IMR-90 (cell line): ENCODE results near the gene DMD. TPM values are rescaled to one million over a fixed set of nuclear protein-coding genes. Genes with fewer than 3 reads are reported as not detected.

Experiments
- ATAC-seq: fragments of 200-7000 bp; cut with Tn5 transposase; 2 replicates; pipeline ENCODE4 v1.9.1; 2020; ENCODE audit warnings: low read depth, mild to moderate bottlenecking, moderate library complexity
- BruUV-seq: library from RNA; stranded (reverse); fragments of 400-500 nt; replicated peaks from 2 replicates; lab custom pipeline; 2021; lab: Mats Ljungman, UMichigan
- CTCF ChIA-PET: fragments of 300-600 bp; formaldehyde crosslinking; extraction: SDS; loops from one replicate; lab custom pipeline; 2021; ENCODE audit warnings: antibody characterized with exemption; lab: Yijun Ruan, JAX
- POLR2A ChIA-PET: fragments of 300-600 bp; sonication (Branson Sonifier 250); formaldehyde crosslinking; loops from one replicate; lab custom pipeline; 2022; ENCODE audit warnings: antibody characterized with exemption; ENCODE audit not compliant: unreplicated experiment; lab: Charles Lee
- DNase-seq: peaks from one replicate; pipeline ENCODE4 v3.0.0; 2013
- H2AFZ ChIP-seq: replicated peaks from 2 replicates; pipeline ENCODE3; 2013; ENCODE audit warnings: low read length, mild to moderate bottlenecking; ENCODE audit not compliant: poor library complexity
- H2AK5ac ChIP-seq: 2 replicates; pipeline ENCODE4 v1.6.1; 2013; ENCODE audit warnings: low read depth, low read length, inconsistent platforms
- H2AK9ac ChIP-seq: replicated peaks from 2 replicates; pipeline ENCODE3; 2013; ENCODE audit warnings: mild to moderate bottlenecking, low read depth, low read length, moderate library complexity; ENCODE audit not compliant: poor library complexity
- H2BK120ac ChIP-seq: 2 replicates; pipeline ENCODE4 v1.6.1; 2013; ENCODE audit warnings: low read depth, low read length, inconsistent platforms
- H2BK15ac ChIP-seq: 3 replicates; pipeline ENCODE4 v1.6.1; 2013; ENCODE audit warnings: low read depth, low read length, inconsistent platforms
- H2BK20ac ChIP-seq: 2 replicates; pipeline ENCODE4 v1.6.1; 2013; ENCODE audit warnings: low read depth, mild to moderate bottlenecking, inconsistent platforms, low read length, moderate library complexity
- H2BK5ac ChIP-seq: 2 replicates; pipeline ENCODE4 v1.6.1; 2013; ENCODE audit warnings: mild to moderate bottlenecking, low read depth, low read length, inconsistent platforms; ENCODE audit not compliant: poor library complexity, severe bottlenecking
- H3K14ac ChIP-seq: replicated peaks from 2 replicates; pipeline ENCODE4 v1.6.1; 2013; ENCODE audit warnings: low read depth, low read length, inconsistent platforms
- H3K18ac ChIP-seq: 2 replicates; pipeline ENCODE4 v1.6.1; 2013; ENCODE audit warnings: low read depth, low read length, control low read depth
- H3K23ac ChIP-seq: 2 replicates; pipeline ENCODE4 v1.6.1; 2013; ENCODE audit warnings: low read depth, low read length, inconsistent platforms
- H3K27ac ChIP-seq: 2 replicates; pipeline ENCODE4 v1.5.1; 2013; ENCODE audit warnings: mild to moderate bottlenecking, control low read depth, low read length; ENCODE audit not compliant: insufficient read depth
- H3K27me3 ChIP-seq: 2 replicates; pipeline ENCODE4 v1.6.1; 2013; ENCODE audit warnings: low read length; ENCODE audit not compliant: control insufficient read depth, insufficient read depth
- H3K36me3 ChIP-seq: 2 replicates; pipeline ENCODE4 v1.6.1; 2013; ENCODE audit warnings: low read length, mixed read lengths; ENCODE audit not compliant: control insufficient read depth, insufficient read depth
- H3K4ac ChIP-seq: 2 replicates; pipeline ENCODE4 v1.6.1; 2013; ENCODE audit warnings: low read depth, low read length, inconsistent platforms
- H3K4me1 ChIP-seq: 2 replicates; pipeline ENCODE4 v1.6.1; 2013; ENCODE audit warnings: low read length, mixed read lengths; ENCODE audit not compliant: control insufficient read depth, insufficient read depth
- H3K4me2 ChIP-seq: 2 replicates; pipeline ENCODE4 v1.6.1; 2013; ENCODE audit warnings: low read depth, mild to moderate bottlenecking, control low read depth, low read length, moderate library complexity
- H3K4me3 ChIP-seq: 2 replicates; pipeline ENCODE4 v1.5.1; 2013; ENCODE audit warnings: low read depth, mild to moderate bottlenecking, control low read depth, low read length, moderate library complexity; ENCODE audit not compliant: insufficient read depth
- H3K56ac ChIP-seq: 2 replicates; pipeline ENCODE4 v1.6.1; 2013; ENCODE audit warnings: low read length, inconsistent platforms; ENCODE audit not compliant: insufficient read depth; ENCODE audit errors: extremely low read depth
- H3K79me1 ChIP-seq, 2 experiments: 2 replicates each; pipeline ENCODE4 v1.6.1; 2013; ENCODE audit warnings: low read length in 2 of 2, inconsistent platforms in 1 of 2, low read depth in 1 of 2
- H3K9ac ChIP-seq: 2 replicates; pipeline ENCODE4 v1.6.1; 2013; ENCODE audit warnings: low read depth, low read length, control low read depth
- H3K9me1 ChIP-seq: 2 replicates; pipeline ENCODE4 v1.6.1; 2013; ENCODE audit warnings: low read length, inconsistent platforms; ENCODE audit not compliant: insufficient read depth
- H3K9me3 ChIP-seq: 2 replicates; pipeline ENCODE4 v1.6.1; 2013; ENCODE audit warnings: low read length; ENCODE audit not compliant: control insufficient read depth, insufficient read depth
- H4K20me1 ChIP-seq: 2 replicates; pipeline ENCODE4 v1.6.1; 2013; ENCODE audit warnings: low read length, inconsistent platforms; ENCODE audit not compliant: insufficient read depth
- H4K5ac ChIP-seq: 2 replicates; pipeline ENCODE4 v1.6.1; 2013; ENCODE audit warnings: mild to moderate bottlenecking, low read depth, low read length, control low read depth
- H4K8ac ChIP-seq, 2 experiments: 2 replicates each; pipeline ENCODE4 v1.6.1; 2013; ENCODE audit warnings: low read depth in 2 of 2, low read length in 2 of 2, control low read depth in 1 of 2, inconsistent platforms in 1 of 2
- H4K91ac ChIP-seq: 2 replicates; pipeline ENCODE4 v1.6.1; 2013; ENCODE audit warnings: low read depth, low read length, inconsistent platforms; ENCODE audit not compliant: insufficient read depth
- CHD1 ChIP-seq: IDR thresholded peaks from 2 replicates; pipeline ENCODE4 v1.6.1; 2012; ENCODE audit warnings: low read depth, low read length, improper control_type of control experiment
- CTCF ChIP-seq: conservative IDR thresholded peaks from 2 replicates; pipeline ENCODE4 v1.5.1; 2012; ENCODE audit warnings: mild to moderate bottlenecking, low read depth, low read length, improper control_type of control experiment
- FOS ChIP-seq: fragments of 150-350 bp; IDR thresholded peaks from 2 replicates; pipeline ENCODE4 v1.6.1; 2016; ENCODE audit warnings: low read depth, low read length
- MAFK ChIP-seq: IDR thresholded peaks from 2 replicates; pipeline ENCODE4 v1.6.1; 2012; ENCODE audit warnings: low read depth, low read length, improper control_type of control experiment
- MXI1 ChIP-seq: IDR thresholded peaks from 2 replicates; pipeline ENCODE4 v1.6.1; 2012; ENCODE audit warnings: low read depth, mild to moderate bottlenecking, low read length, moderate library complexity, borderline replicate concordance
- NFE2L2 ChIP-seq: fragments of 150-350 bp; IDR thresholded peaks from 2 replicates; pipeline ENCODE4 v1.6.1; 2016; ENCODE audit warnings: low read depth, mild to moderate bottlenecking, low read length
- RAD21 ChIP-seq: IDR thresholded peaks from 2 replicates; pipeline ENCODE4 v1.6.1; 2012; ENCODE audit warnings: low read length, improper control_type of control experiment
- RCOR1 ChIP-seq: IDR thresholded peaks from 2 replicates; pipeline ENCODE4 v1.6.1; 2012; ENCODE audit warnings: mild to moderate bottlenecking, low read length, improper control_type of control experiment; ENCODE audit not compliant: insufficient replicate concordance
- USF2 ChIP-seq: fragments of 150-350 bp; IDR thresholded peaks from 2 replicates; pipeline ENCODE4 v1.6.1; 2017; ENCODE audit warnings: mild to moderate bottlenecking, antibody characterized with exemption, low read length, low read depth
- WGBS, 2 experiments: methylation state at CpG; one replicate each; pipeline versions ENCODE4 v1.1.5 to v1.1.7; 2013; ENCODE audit warnings: missing lambda C conversion rate in 2 of 2; ENCODE audit not compliant: insufficient read length in 1 of 2; ENCODE audit errors: extremely low coverage in 2 of 2; 5-methylcytosine and 5-hydroxymethylcytosine counted together
- dilution Hi-C: fragments of 300-500 bp; cut with HindIII; formaldehyde crosslinking; loops from one replicate; pipeline ENCODE4 v1.14.3; 2018; ENCODE audit warnings: low sequenced_read_pairs; ENCODE audit not compliant: unreplicated experiment
- in situ Hi-C: fragments of 300-500 bp; cut with MboI; formaldehyde crosslinking; loops from 3 replicates; pipeline ENCODE4 v1.14.3; 2019; ENCODE audit warnings: low sequenced_read_pairs, inconsistent platforms, mixed read lengths
- intact Hi-C: fragments of 100-400 bp; cut with micrococcal nuclease; formaldehyde crosslinking; loops from 2 replicates; pipeline ENCODE4 v1.10.0; 2022
- polyA plus RNA-seq, 3 experiments: library from polyadenylated mRNA; depleted of rRNA; stranded (reverse); fragments of >200 nt; gene quantifications; 2 replicates each; pipeline ENCODE4 v1.2.3, GENCODE V29; 2012; ENCODE audit warnings: low replicate concordance in 1 of 3
- total RNA-seq: library from RNA; depleted of rRNA; stranded (reverse); fragments of >200 nt; gene quantifications from 2 replicates; pipeline ENCODE4 v1.2.3, GENCODE V29; 2012
- TF ChIP-seq, protein P1 (sequence below): fragments of 150-350 bp; IDR thresholded peaks from 2 replicates; pipeline ENCODE4 v1.6.1; 2016; ENCODE audit warnings: low read depth, mild to moderate bottlenecking, low read length, moderate library complexity, borderline replicate concordance

The DMD gene
- total and polyA plus RNA-seq, 2 of the 4 experiments (the other 2 are of a cell fraction): 6.6 to 11.8 TPM

GRCh38 chrX:31199056-31199839, 2012.1 kb downstream of the DMD start:
- Histone ChIP-seq H3K4me1 (no peaks in the 10 kb centered on the region), H2AK5ac (no peak overlapping the region), H3K9ac (no peak overlapping the region), H3K4me2 (no peak overlapping the region), H3K9me1 (no peaks in the 10 kb centered on the region), H2BK120ac (no peak overlapping the region), H3K56ac (no peak overlapping the region), H3K4ac (no peak overlapping the region), H3K23ac (no peak overlapping the region), H3K79me1 (no peaks in the 10 kb centered on the region), H2BK5ac (no peak overlapping the region), H4K91ac (no peak overlapping the region), H3K36me3 (no peaks in the 10 kb centered on the region), H2BK20ac (no peak overlapping the region), H3K18ac (no peak overlapping the region), H3K27me3 (no peaks in the 10 kb centered on the region), H2AK9ac (no peak overlapping the region), H3K27ac (no peak overlapping the region), H4K8ac (no peak overlapping the region), H4K20me1 (no peaks in the 10 kb centered on the region), H3K4me3 (no peak overlapping the region), H3K14ac (no peak overlapping the region), H2AFZ (no peak overlapping the region), H2BK15ac (no peak overlapping the region), H4K5ac (no peak overlapping the region), H3K9me3 (no peaks in the 10 kb centered on the region)
- in situ Hi-C loops (no loop called here), intact Hi-C loops (no loop called here), dilution Hi-C loops (no loop called here)
- TF ChIP-seq MXI1: no peak
- TF ChIP-seq FOS: no peak
- TF ChIP-seq USF2: no peak
- TF ChIP-seq, protein P1, sequence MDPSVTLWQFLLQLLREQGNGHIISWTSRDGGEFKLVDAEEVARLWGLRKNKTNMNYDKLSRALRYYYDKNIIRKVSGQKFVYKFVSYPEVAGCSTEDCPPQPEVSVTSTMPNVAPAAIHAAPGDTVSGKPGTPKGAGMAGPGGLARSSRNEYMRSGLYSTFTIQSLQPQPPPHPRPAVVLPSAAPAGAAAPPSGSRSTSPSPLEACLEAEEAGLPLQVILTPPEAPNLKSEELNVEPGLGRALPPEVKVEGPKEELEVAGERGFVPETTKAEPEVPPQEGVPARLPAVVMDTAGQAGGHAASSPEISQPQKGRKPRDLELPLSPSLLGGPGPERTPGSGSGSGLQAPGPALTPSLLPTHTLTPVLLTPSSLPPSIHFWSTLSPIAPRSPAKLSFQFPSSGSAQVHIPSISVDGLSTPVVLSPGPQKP: no peak
- TF ChIP-seq RCOR1: no peak
- TF ChIP-seq CTCF: no peak
- TF ChIP-seq NFE2L2: no peak
- TF ChIP-seq RAD21: no peak
- no peak for TF ChIP-seq CHD1
- no peak for TF ChIP-seq MAFK
- WGBS, 2 experiments: no CpG with 5 or more reads among the region's 5 CpGs
- no TSS peak for BruUV-seq
- CTCF ChIA-PET: interaction anchor here (0.5 to 1.4 kb wide), 2 partner anchors 14 to 107 kb away, joined by 3 to 4 read pairs; no protein-coding TSS in a partner anchor
- POLR2A ChIA-PET: no interaction called here
- DNase-seq: no peak
- ATAC-seq: no peak
